ENCODE measurements around the gene ZNF184.
A peak's percentile ranks its signal among the peaks of the same experiment; 100 is the strongest.

The ZNF184 gene

GRCh38 chr6:27472617-27473400 is at the start of gene ZNF184:
Gene ZNF184 (minus strand): TSS chr6:27473105. CDS start chr6:27472294, 811 bp downstream.
- DNase-seq (ENCODE audit: low read depth in 2 of 2), result peak; percentile 68 to 69

- peak in 1 of 2 donors; percentile 26 for DNase-seq (ENCODE audit: low read depth in 2 of 2)
These were observed 46.2 kb upstream of the ZNF184 start for GRCh38 chr6:27518881-27519795.

GRCh38 chr6:27517928-27518787 is 45.3 kb upstream of the ZNF184 start:
- no peak for DNase-seq (ENCODE audit: low read depth in 2 of 2)

- DNase-seq (ENCODE audit: low read depth in 2 of 2), result no peak
These were observed 44.3 kb upstream of the ZNF184 start for GRCh38 chr6:27517238-27517637.

- no peak for DNase-seq (ENCODE audit: low read depth in 2 of 2)
These were observed 42.1 kb upstream of the ZNF184 start for GRCh38 chr6:27514906-27515495.

GRCh38 chr6:27512525-27512924 is 39.6 kb upstream of the ZNF184 start:
- DNase-seq (ENCODE audit: low read depth in 2 of 2), result no peak

- DNase-seq (ENCODE audit: low read depth in 2 of 2), result no peak
These were observed 34.4 kb upstream of the ZNF184 start for GRCh38 chr6:27507041-27507956.

- no peak for DNase-seq (ENCODE audit: low read depth in 2 of 2)
These were observed 32.5 kb upstream of the ZNF184 start for GRCh38 chr6:27505209-27506027.

GRCh38 chr6:27503436-27504030 is 30.6 kb upstream of the ZNF184 start:
- peak; percentile 66 to 69 for DNase-seq (ENCODE audit: low read depth in 2 of 2)

GRCh38 chr6:27502508-27503435 is 29.9 kb upstream of the ZNF184 start:
- DNase-seq (ENCODE audit: low read depth in 2 of 2), result peak; percentile 30 to 44

GRCh38 chr6:27501187-27501586 is 28.3 kb upstream of the ZNF184 start:
- no peak for DNase-seq (ENCODE audit: low read depth in 2 of 2)

GRCh38 chr6:27500177-27500576 is 27.3 kb upstream of the ZNF184 start:
- no peak for DNase-seq (ENCODE audit: low read depth in 2 of 2)

GRCh38 chr6:27495386-27496135 is 22.7 kb upstream of the ZNF184 start:
- no peak for DNase-seq (ENCODE audit: low read depth in 2 of 2)

- DNase-seq (ENCODE audit: low read depth in 2 of 2), result no peak
These were observed 22.1 kb upstream of the ZNF184 start for GRCh38 chr6:27494987-27495385.

GRCh38 chr6:27494103-27494502 is 21.2 kb upstream of the ZNF184 start:
- DNase-seq (ENCODE audit: low read depth in 2 of 2), result no peak

- no peak for DNase-seq (ENCODE audit: low read depth in 2 of 2)
These were observed 19.8 kb upstream of the ZNF184 start for GRCh38 chr6:27492631-27493190.

All from activated CD8-positive, alpha-beta memory T cell treated with anti-CD3 and anti-CD28 coated beads for 4 hours (primary cell).